SIG-M5 treated with dmso at 0.1 percent for 504 hours (cell line): ENCODE measurements around the gene RNU6-9.

ENCODE experiments used
- DNase-seq: peaks from one replicate; lab custom pipeline; 2025; ENCODE audit not compliant: unreplicated experiment; lab: John Stamatoyannopoulos, UW

The RNU6-9 gene

GRCh38 chr19:916645-917322, 23.5 kb downstream of the RNU6-9 start:
- DNase-seq: no peak

GRCh38 chr19:917323-918151, 24.3 kb downstream of the RNU6-9 start, which contains the start of gene KISS1R:
Gene KISS1R, plus strand, starts transcription at chr19:917333. Its CDS starts 170 bp downstream, at chr19:917503.
- no peak for DNase-seq

- DNase-seq: no peak
These were observed 24.8 kb downstream of the RNU6-9 start for GRCh38 chr19:918152-918437.

DNA sequence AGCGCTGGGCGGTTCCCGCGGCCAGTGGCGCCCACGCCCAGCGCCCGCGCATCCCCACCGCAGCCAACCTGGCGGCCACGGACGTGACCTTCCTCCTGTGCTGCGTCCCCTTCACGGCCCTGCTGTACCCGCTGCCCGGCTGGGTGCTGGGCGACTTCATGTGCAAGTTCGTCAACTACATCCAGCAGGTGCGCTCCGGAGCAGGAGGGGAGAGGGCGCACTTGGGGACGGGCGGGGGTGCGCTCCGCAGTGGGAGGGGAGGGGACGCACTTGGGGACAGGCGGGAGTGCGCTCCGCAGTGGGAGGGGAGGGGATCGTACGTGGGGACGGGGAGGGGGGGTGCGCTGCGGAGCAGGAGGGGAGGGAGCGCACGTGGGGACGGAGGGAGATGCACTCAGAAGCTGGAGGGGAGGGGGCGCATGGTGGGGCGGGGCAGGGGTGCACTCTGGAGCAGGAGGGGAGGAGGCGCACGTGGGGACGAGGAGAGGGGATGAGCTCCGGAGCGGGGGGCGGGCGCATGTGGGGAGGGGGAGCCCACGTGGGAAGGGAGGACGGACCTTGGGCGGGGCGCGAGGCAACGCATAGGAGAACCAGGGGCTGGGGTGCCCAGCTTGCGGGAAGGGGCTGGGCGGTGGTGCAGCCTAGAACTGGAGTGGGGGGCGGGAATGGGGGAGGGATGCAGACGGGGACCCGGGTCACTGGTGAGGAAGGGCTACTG, 25.4 kb downstream of the RNU6-9 start:
- no peak for DNase-seq

GRCh38 chr19:919199-920050, 26.1 kb downstream of the RNU6-9 start:
- no peak for DNase-seq

- DNase-seq: peak; percentile 54
These were observed 27.0 kb downstream of the RNU6-9 start for GRCh38 chr19:920051-920864.

DNA sequence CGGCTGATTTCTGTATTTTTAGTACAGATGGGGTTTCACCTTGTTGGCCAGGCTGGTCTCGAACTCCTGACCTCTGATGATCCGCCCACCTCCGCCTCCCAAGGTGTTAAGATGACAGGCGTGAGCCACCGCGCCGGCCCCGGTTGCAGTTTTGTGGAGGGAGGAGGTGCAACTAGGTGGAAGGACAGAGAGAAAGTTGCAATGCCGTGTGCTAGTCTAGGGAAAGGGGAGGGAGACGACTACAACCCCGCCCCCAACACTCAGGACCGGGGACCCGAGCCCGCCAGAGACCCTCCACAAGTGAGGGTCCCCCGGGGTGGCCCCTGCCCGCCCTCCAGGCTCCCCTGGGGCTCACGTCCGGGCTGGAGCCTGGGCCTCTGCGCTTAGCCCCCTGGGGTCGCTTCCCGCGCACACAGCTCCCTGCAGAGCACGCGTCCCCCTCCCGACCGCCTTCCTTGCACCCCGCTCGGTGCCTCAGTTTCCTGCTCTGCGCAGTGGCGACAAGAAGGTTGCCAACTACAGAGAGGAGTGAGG, 31.3 kb downstream of the RNU6-9 start:
- DNase-seq: no peak

DNA sequence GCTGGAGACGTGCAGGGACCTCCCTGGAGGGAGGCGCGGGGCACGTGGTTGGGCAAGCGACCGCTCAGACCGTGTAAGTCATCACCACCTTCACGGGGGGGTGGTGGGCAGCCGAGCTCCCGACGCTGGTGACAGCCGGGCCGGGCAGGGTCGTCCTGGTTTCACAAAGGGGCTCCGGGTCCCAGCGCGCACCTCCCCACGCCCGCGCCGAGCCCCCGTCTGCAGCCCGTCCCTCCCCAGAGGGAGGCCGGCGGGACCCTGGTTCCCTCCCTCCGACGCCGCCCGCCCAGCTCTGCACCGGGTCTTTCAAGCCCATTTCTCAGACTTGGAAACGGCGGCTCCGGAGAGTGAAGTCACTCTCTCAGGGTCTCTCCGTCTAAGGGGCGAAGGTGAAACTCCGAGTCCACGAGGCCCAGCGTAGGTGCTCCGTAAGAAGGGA, 31.8 kb downstream of the RNU6-9 start:
- peak; percentile 92 for DNase-seq

DNA sequence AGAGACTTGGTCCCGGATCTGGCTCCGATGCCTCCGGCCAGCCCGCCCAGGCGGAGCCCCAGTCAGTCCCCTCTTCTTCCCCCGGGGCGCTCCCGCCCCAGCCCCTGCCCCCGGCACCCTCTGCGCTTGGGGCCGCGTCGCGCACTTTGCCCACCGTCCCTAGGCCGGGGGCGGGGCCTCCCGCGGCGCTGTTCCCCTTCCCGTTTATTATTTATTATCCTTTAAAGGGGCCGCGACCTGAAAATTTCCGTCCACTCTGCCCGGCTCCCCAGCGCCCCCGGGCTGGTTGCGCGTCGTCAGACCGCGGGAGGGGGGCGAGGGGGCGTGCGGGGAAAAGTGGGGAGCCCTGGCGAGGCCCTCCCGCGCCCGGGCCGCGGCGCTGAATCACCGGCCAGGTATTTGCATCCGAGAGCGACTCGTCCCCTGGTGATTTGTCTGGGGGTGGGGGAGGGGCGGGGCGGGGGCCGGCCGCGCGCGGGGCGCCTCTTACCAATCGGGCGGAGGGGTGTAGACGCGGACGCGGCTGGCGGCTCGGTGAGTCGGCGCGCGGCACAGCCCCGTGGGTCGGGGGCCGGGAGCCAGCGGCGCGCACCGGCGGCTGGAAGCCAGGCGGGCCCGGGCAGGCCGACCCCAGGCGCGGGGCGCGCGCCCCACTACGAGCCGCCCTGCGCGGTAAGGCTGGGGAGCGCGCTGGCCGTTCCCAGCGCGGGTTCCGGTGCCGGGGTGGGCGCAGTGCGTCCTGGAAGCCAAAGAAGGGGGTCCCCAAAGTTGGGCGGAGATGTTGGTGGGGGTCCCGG, 32.4 kb downstream of the RNU6-9 start, which contains the start of gene ARID3A:
TSS of gene ARID3A (plus strand) at position 510 of the 797 bp plus-strand sequence. CDS start 3,494 bp downstream, outside the sequence.
- peak; percentile 92 for DNase-seq

- no peak for DNase-seq
These were observed 33.0 kb downstream of the RNU6-9 start for GRCh38 chr19:926323-926588.

DNA sequence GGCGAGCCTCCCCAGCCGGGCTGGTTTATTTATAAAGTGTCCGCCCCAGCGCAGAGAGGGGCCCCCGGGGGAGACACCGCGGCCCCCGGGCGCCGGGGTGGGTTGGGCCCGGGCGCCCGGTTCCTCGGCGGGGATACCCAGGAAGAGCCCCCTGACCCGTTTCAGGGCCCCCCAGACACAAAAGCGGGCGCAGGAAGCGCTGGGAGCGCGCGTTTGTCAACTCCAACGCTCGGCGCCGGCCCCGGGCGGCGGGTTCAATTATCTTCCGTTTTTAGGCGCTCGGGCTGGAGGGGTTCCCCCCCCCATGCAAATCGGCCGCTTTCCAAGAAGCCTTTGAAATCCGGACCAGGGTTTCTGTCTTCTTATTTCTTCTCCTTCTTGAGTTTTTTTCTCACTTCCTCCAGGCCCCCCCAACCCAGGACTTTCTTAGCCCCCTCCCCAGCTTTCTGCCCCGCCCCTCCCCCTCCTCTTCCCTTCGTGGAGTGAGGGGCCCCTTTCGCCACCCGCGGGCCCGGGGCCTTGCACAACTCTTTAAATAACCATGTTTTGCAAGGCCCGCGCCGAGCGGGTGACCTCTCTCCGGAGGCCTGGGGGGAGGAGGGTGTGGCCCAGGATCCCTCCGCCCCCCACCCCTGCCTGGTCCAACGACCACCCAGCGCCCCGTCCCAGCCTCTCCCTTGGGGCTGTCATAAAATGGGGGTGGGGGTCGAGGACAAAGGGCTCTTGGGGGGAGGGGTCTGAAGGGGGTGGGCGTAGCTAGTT, 33.5 kb downstream of the RNU6-9 start:
- peak; percentile 83 for DNase-seq

DNA sequence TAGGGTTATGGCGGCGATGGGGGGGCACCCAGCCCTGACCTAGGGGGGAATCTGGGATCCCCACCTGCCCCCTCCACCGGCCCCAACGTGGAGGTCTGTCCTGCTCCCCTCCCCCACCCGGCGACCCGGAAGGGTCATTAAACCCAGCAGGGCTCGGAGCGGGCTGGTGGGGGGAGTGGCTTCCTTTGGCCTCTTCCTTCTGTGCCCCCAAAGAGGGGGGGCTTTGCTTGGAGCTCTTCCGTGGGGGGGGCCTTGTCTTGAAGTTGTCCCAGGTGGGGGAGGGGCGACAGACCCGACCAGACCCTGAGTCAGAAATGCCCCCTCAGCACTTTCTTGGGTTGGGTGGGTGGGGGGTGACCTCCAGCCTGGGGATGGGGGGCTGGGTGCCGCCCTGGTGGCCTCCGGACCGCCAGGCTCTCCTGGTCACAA, 34.1 kb downstream of the RNU6-9 start:
- no peak for DNase-seq

DNA sequence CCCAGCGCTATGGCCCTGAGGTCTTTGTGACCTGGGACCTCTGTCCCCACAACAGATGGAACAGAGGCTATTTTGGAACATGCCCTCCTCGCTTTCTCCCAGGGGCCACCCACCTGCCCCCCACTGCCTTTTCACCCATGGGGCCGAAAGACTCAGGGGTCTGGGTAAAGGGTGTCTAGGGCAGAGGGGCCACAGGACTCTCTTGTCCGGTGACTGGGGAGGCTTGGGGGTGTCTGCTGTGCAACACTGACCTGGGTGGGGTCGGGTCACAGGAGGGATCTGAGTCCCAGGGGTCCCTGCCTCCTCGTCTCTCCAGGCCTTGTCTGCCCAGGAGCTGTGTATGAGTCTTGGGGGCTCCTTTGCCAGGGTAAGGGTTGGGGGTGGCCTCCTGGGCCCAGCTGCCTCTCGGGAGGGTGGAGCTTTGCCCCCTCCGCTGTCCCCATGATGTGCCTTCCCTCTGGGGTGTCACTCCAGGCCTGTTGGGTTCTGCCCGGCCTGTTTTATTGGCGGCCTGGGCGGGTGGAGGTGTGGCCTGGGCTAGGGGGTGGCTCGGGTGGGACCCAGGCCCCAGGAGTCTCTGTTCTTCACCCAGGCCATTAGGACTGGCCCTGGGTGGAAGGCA, 34.6 kb downstream of the RNU6-9 start:
- no peak for DNase-seq

- no peak for DNase-seq
These were observed 35.4 kb downstream of the RNU6-9 start for GRCh38 chr19:928471-929202.

DNA sequence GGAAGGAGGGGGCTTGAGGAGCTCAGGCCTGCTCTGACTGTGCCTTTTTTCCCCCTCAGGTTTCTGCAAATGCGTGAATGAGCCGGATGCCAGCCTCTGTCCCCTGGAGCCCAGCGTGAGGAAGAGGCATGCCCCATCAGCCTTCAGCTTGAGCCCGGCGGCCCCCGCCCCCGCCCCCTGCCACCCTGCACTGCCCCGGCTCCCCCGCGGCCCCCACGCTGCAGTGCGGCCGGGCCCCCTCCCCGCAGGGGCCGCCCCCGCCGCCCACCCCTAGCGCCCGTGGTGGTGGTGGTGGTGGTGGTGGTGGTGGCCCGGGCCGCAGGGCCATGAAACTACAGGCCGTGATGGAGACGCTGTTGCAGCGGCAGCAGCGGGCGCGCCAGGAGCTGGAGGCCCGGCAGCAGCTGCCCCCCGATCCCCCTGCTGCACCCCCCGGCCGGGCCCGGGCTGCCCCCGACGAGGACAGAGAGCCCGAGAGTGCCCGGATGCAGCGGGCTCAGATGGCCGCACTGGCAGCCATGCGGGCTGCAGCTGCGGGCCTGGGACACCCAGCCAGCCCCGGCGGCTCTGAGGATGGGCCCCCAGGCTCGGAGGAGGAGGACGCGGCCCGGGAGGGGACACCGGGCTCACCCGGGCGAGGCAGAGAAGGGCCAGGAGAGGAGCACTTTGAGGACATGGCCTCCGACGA, 36.1 kb downstream of the RNU6-9 start:
- DNase-seq: no peak

- no peak for DNase-seq
These were observed 36.6 kb downstream of the RNU6-9 start for GRCh38 chr19:929891-930258.
